Fibroblast of skin of scalp (primary cell): ENCODE data around the gene OPCML.

ENCODE experiments used
- DNase-seq: peaks from one replicate; pipeline ENCODE4 v3.0.0-alpha.2; 2013

The OPCML gene

GRCh38 chr11:133166662-133167061 lies 365.6 kb downstream of the OPCML start:
- no peak for DNase-seq

GRCh38 chr11:133164986-133165385 lies 367.3 kb downstream of the OPCML start:
- no peak for DNase-seq

GRCh38 chr11:133163463-133164419 lies 368.6 kb downstream of the OPCML start:
- peak; percentile 57 for DNase-seq

- DNase-seq = no peak
Measured at GRCh38 chr11:133162227-133162626, 370.1 kb downstream of the OPCML start.

- no peak for DNase-seq
Measured at GRCh38 chr11:133160754-133161153, 371.5 kb downstream of the OPCML start.

GRCh38 chr11:133156986-133157745 lies 375.1 kb downstream of the OPCML start:
- peak; percentile 2 for DNase-seq

GRCh38 chr11:133154781-133155180 lies 377.5 kb downstream of the OPCML start:
- no peak for DNase-seq

GRCh38 chr11:133154076-133154475 lies 378.2 kb downstream of the OPCML start:
- no peak for DNase-seq

- DNase-seq = no peak
Measured at GRCh38 chr11:133153031-133153430, 379.3 kb downstream of the OPCML start.

GRCh38 chr11:133149698-133150097 lies 382.6 kb downstream of the OPCML start:
- no peak for DNase-seq

GRCh38 chr11:133147625-133148024 lies 384.7 kb downstream of the OPCML start:
- no peak for DNase-seq

- no peak for DNase-seq
Measured at GRCh38 chr11:133146697-133147306, 385.5 kb downstream of the OPCML start.

GRCh38 chr11:133137939-133138338 lies 394.4 kb downstream of the OPCML start:
- no peak for DNase-seq

- no peak for DNase-seq
Measured at GRCh38 chr11:133137270-133137669, 395.0 kb downstream of the OPCML start.

GRCh38 chr11:133136376-133136775 lies 395.9 kb downstream of the OPCML start:
- no peak for DNase-seq

GRCh38 chr11:133134314-133135173 lies 397.8 kb downstream of the OPCML start:
- DNase-seq = peak; percentile 51

- DNase-seq = no peak
Measured at GRCh38 chr11:133133606-133134005, 398.7 kb downstream of the OPCML start.

GRCh38 chr11:133133050-133133449 lies 399.3 kb downstream of the OPCML start:
- DNase-seq = no peak

- no peak for DNase-seq
Measured at GRCh38 chr11:133127741-133128140, 404.6 kb downstream of the OPCML start.

GRCh38 chr11:133123796-133124195 lies 408.5 kb downstream of the OPCML start:
- no peak for DNase-seq

- no peak for DNase-seq
Measured at GRCh38 chr11:133123366-133123765, 408.9 kb downstream of the OPCML start.

- no peak for DNase-seq
Measured at GRCh38 chr11:133122256-133122655, 410.0 kb downstream of the OPCML start.
